ENCODE measurements around the gene GRK6.
A peak's percentile ranks its signal among the peaks of the same experiment; 100 is the strongest.

GRK6 gene

GRCh38 chr5:177426566-177427210 lies at the start of gene GRK6:
Gene GRK6 (plus strand): TSS chr5:177426676. CDS start chr5:177426846, 170 bp downstream.
- peak in 1 of 3 experiments; percentile 46 for DNase-seq (ENCODE audit: low read depth in 2 of 3, low spot score in 2 of 3)

GRCh38 chr5:177377851-177378776 lies 48.4 kb upstream of the GRK6 start:
- no peak for DNase-seq (ENCODE audit: low read depth in 2 of 3, low spot score in 2 of 3)

- DNase-seq (ENCODE audit: low read depth in 2 of 3, low spot score in 2 of 3) = no peak
Measured at GRCh38 chr5:177378884-177379883, 47.3 kb upstream of the GRK6 start.

GRCh38 chr5:177380805-177381126 lies 45.7 kb upstream of the GRK6 start:
- no peak for DNase-seq (ENCODE audit: low read depth in 2 of 3, low spot score in 2 of 3)

- DNase-seq (ENCODE audit: low read depth in 2 of 3, low spot score in 2 of 3) = no peak
Measured at GRCh38 chr5:177382423-177383029, 44.0 kb upstream of the GRK6 start.

- no peak for DNase-seq (ENCODE audit: low read depth in 2 of 3, low spot score in 2 of 3)
Measured at GRCh38 chr5:177383181-177383580, 43.3 kb upstream of the GRK6 start.

GRCh38 chr5:177384134-177384533 lies 42.3 kb upstream of the GRK6 start, which contains the start of gene SLC34A1:
Gene SLC34A1 (plus strand): TSS chr5:177384434. CDS start chr5:177385742, 1,308 bp downstream.
- no peak for DNase-seq (ENCODE audit: low read depth in 2 of 3, low spot score in 2 of 3)

- DNase-seq (ENCODE audit: low read depth in 2 of 3, low spot score in 2 of 3) = no peak
Measured at GRCh38 chr5:177385720-177386119, 40.8 kb upstream of the GRK6 start.

- DNase-seq (ENCODE audit: low read depth in 2 of 3, low spot score in 2 of 3) = no peak
Measured at GRCh38 chr5:177386542-177386941, 39.9 kb upstream of the GRK6 start.

- no peak for DNase-seq (ENCODE audit: low read depth in 2 of 3, low spot score in 2 of 3)
Measured at GRCh38 chr5:177387405-177387804, 39.1 kb upstream of the GRK6 start.

GRCh38 chr5:177388521-177389052 lies 37.9 kb upstream of the GRK6 start:
- no peak for DNase-seq (ENCODE audit: low read depth in 2 of 3, low spot score in 2 of 3)

- DNase-seq (ENCODE audit: low read depth in 2 of 3, low spot score in 2 of 3) = no peak
Measured at GRCh38 chr5:177389241-177390169, 37.0 kb upstream of the GRK6 start.

GRCh38 chr5:177390363-177391300 lies 35.8 kb upstream of the GRK6 start:
- DNase-seq (ENCODE audit: low read depth in 2 of 3, low spot score in 2 of 3) = peak; percentile 68 to 87 (median 85)

- no peak for DNase-seq (ENCODE audit: low read depth in 2 of 3, low spot score in 2 of 3)
Measured at GRCh38 chr5:177392765-177393164, 33.7 kb upstream of the GRK6 start.

- DNase-seq (ENCODE audit: low read depth in 2 of 3, low spot score in 2 of 3) = no peak
Measured at GRCh38 chr5:177393206-177393765, 33.2 kb upstream of the GRK6 start.

- DNase-seq (ENCODE audit: low read depth in 2 of 3, low spot score in 2 of 3) = no peak
Measured at GRCh38 chr5:177393990-177394389, 32.5 kb upstream of the GRK6 start.

- no peak for DNase-seq (ENCODE audit: low read depth in 2 of 3, low spot score in 2 of 3)
Measured at GRCh38 chr5:177396078-177396477, 30.4 kb upstream of the GRK6 start.

- DNase-seq (ENCODE audit: low read depth in 2 of 3, low spot score in 2 of 3) = no peak
Measured at GRCh38 chr5:177396807-177397206, 29.7 kb upstream of the GRK6 start.

Measured in activated CD8-positive, alpha-beta memory T cell treated with anti-CD3 and anti-CD28 coated beads for 48 hours (primary cell).